Measurements from ENCODE around the gene HSF2BP. TPM values are rescaled to one million over a fixed set of nuclear protein-coding genes. Genes with fewer than 3 reads are reported as not detected.

HSF2BP gene
- polyA plus RNA-seq, 1 of the 3 experiments (the other 2 are of a cell fraction): 1.1 TPM

DNA sequence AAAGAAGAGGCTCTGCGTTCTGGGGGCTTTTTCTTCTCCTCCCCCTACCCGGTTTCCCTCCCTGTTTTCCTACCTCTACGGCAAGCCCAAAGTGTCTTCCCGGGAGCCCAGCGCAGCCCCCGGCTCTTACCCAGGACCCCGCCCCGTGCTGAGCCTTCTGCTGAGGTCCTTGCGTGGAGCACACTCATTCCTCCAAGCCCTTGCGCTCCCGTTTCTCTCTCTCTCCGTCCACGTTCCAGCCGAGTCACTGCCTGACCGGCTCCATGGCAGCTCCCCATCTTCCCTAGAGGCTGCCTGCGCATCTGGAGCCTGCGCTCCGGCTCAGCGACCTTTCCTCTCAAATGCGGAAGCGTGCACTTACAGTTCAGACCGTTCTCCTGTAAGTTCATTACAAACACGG lies 34.7 kb upstream of the HSF2BP start:
- ChIA-PET CTCF (interaction anchor here (1.2 kb wide), 1 partner anchor 26 kb away, joined by 3 read pairs; no protein-coding TSS in a partner anchor), POLR2A (no interaction called here)
- H3F3A ChIP-seq (replicated peaks; ENCODE audit: insufficient read depth): no peaks in the 10 kb centered on the region
- 95% methylated on average over 23 of the region's 23 CpGs for WGBS (ENCODE audit: low lambda C conversion rate)
- no peaks in the 10 kb centered on the region for H3K27me3 ChIP-seq (ENCODE audit: insufficient read depth)
- TF ChIP-seq YY1 (IDR thresholded peaks at IDR 0.05; ENCODE audit: low read depth) (no peak), USF1 (IDR thresholded peaks at IDR 0.05; ENCODE audit: borderline replicate concordance, low read depth) (no peak)
- no peaks in the 10 kb centered on the region for H3K9me2 ChIP-seq
- no peak overlapping the region for H3K27ac ChIP-seq (ENCODE audit: low read depth in 2 of 2, low read length in 1 of 2)
- H3K36me3 ChIP-seq (replicated peaks in 1 of 2; ENCODE audit: control insufficient read depth in 1 of 2, insufficient read depth in 2 of 2, low read length in 1 of 2): peaks cover 15 to 51% of the 10 kb centered on the region in 2 experiments
- H4K20me1 ChIP-seq (ENCODE audit: insufficient read depth): no peaks in the 10 kb centered on the region
- H3K9me3 ChIP-seq: no peaks in the 10 kb centered on the region
- no peaks in the 10 kb centered on the region for H3K4me1 ChIP-seq (ENCODE audit: control insufficient read depth in 1 of 2, insufficient read depth in 2 of 2, low read depth in 1 of 2, low read length in 1 of 2)
- H3K79me2 ChIP-seq (ENCODE audit: insufficient read depth): no peaks in the 10 kb centered on the region
- no peak overlapping the region for H2AFZ ChIP-seq (ENCODE audit: low read depth)
- no peak overlapping the region for H3K9ac ChIP-seq
- H3K4me2 ChIP-seq: no peak overlapping the region
- no peak for DNase-seq
- H3K4me3 ChIP-seq (ENCODE audit: low read depth in 2 of 2, low read length in 1 of 2): no peak overlapping the region

DNA sequence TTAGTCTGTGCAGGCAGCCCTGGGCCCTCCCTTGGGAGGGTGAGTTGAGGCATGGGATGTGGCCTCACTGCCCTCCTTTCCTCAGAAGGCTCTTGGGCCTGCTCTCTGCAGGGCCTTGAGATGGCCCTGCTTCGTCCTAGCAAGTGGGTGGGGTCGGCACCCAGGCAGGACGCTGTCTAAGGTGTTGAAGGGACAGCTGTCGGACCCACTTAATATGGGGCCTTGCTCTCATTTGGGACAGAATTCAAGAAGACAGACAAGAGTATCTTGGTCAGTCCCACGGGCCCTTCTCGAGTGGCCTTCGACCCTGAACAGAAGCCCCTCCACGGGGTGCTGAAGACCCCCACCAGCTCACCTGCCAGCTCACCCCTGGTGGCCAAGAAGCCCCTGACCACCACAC lies 33.7 kb upstream of the HSF2BP start:
- Histone ChIP-seq H3K27ac (ENCODE audit: low read depth in 2 of 2, low read length in 1 of 2) (no peak overlapping the region), H3F3A (replicated peaks; ENCODE audit: insufficient read depth) (no peaks in the 10 kb centered on the region), H4K20me1 (ENCODE audit: insufficient read depth) (no peaks in the 10 kb centered on the region), H3K4me2 (no peak overlapping the region), H3K9ac (no peak overlapping the region), H3K4me1 (ENCODE audit: control insufficient read depth in 1 of 2, insufficient read depth in 2 of 2, low read depth in 1 of 2, low read length in 1 of 2) (no peaks in the 10 kb centered on the region), H3K36me3 (replicated peaks in 1 of 2; ENCODE audit: control insufficient read depth in 1 of 2, insufficient read depth in 2 of 2, low read length in 1 of 2) (peaks cover 15 to 59% of the 10 kb centered on the region in 2 experiments), H3K9me3 (no peaks in the 10 kb centered on the region), H3K4me3 (ENCODE audit: low read depth in 2 of 2, low read length in 1 of 2) (no peak overlapping the region), H3K79me2 (ENCODE audit: insufficient read depth) (no peaks in the 10 kb centered on the region), H2AFZ (ENCODE audit: low read depth) (no peak overlapping the region), H3K9me2 (no peaks in the 10 kb centered on the region), H3K27me3 (ENCODE audit: insufficient read depth) (no peaks in the 10 kb centered on the region)
- no peak for TF ChIP-seq MXI1 (IDR thresholded peaks at IDR 0.05; ENCODE audit: low read depth, low read length)
- ChIA-PET POLR2A (interaction anchor here (0.6 kb wide), 1 partner anchor 18 kb away, joined by 3 read pairs; no protein-coding TSS in a partner anchor), CTCF (interaction anchor here (0.6 to 1.4 kb wide), 2 partner anchors 9 to 20 kb away, joined by 3 to 4 read pairs; no protein-coding TSS in a partner anchor)
- no CpG with 5 or more reads among the region's 8 CpGs for WGBS (ENCODE audit: low lambda C conversion rate)
- DNase-seq: no peak

DNA sequence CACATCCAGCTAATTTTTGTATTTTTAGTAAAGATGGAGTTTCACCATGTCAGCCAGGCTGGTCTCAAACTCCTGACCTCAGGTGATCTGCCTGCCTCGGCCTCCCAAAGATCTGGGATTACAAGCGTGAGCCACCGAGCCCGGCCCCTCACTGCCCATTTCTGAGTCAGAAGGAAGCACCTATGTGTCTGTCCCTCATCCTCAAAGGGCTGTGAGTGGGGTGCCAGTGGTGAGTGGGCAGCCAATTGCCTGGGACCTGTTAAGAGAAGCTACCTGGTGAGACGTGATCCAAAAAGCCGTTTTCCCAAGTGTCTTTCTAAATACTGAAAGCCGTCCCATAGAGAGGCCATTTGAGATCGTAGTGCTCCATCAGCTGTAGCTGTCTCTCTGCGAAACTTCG lies 32.5 kb upstream of the HSF2BP start:
- CTCF ChIA-PET: interaction anchor here (1.4 kb wide), 1 partner anchor 8 kb away, joined by 4 read pairs; no protein-coding TSS in a partner anchor
- TF ChIP-seq RAD21 (IDR thresholded peaks at IDR 0.05; ENCODE audit: low read length) (no peak), EP300 (IDR thresholded peaks at IDR 0.05; ENCODE audit: borderline replicate concordance in 1 of 2, low read depth in 1 of 2, low read length in 1 of 2) (no peak), ELF1 (IDR thresholded peaks at IDR 0.05) (no peak), MXI1 (IDR thresholded peaks at IDR 0.05; ENCODE audit: low read depth, low read length) (no peak), GATA2 (CRISPR knock-in tag; IDR thresholded peaks at IDR 0.05) (no peak), EZH2phosphoT487 (IDR thresholded peaks at IDR 0.05; ENCODE audit: borderline replicate concordance, low read depth) (no peak), FOXM1 (IDR thresholded peaks at IDR 0.05; ENCODE audit: low read depth) (no peak), REST (IDR thresholded peaks at IDR 0.05; ENCODE audit: low read depth, low read length) (no peak), NFIC (IDR thresholded peaks at IDR 0.05; ENCODE audit: borderline replicate concordance) (no peak), RXRA (IDR thresholded peaks at IDR 0.05; ENCODE audit: borderline replicate concordance, low read depth) (no peak), CHD2 (IDR thresholded peaks at IDR 0.05; ENCODE audit: low read length, partially characterized antibody) (no peak), MEF2A (IDR thresholded peaks at IDR 0.05; ENCODE audit: borderline replicate concordance, low read depth) (no peak), GABPA (IDR thresholded peaks at IDR 0.05; ENCODE audit: low read depth) (no peak), RCOR1 (IDR thresholded peaks at IDR 0.05; ENCODE audit: low read length) (no peak)
- TF ChIP-seq, protein P1, sequence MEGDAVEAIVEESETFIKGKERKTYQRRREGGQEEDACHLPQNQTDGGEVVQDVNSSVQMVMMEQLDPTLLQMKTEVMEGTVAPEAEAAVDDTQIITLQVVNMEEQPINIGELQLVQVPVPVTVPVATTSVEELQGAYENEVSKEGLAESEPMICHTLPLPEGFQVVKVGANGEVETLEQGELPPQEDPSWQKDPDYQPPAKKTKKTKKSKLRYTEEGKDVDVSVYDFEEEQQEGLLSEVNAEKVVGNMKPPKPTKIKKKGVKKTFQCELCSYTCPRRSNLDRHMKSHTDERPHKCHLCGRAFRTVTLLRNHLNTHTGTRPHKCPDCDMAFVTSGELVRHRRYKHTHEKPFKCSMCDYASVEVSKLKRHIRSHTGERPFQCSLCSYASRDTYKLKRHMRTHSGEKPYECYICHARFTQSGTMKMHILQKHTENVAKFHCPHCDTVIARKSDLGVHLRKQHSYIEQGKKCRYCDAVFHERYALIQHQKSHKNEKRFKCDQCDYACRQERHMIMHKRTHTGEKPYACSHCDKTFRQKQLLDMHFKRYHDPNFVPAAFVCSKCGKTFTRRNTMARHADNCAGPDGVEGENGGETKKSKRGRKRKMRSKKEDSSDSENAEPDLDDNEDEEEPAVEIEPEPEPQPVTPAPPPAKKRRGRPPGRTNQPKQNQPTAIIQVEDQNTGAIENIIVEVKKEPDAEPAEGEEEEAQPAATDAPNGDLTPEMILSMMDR (IDR thresholded peaks at IDR 0.05): no peak
- DNase-seq: no peak
- H4K20me1 ChIP-seq (ENCODE audit: insufficient read depth): no peaks in the 10 kb centered on the region
- no peak overlapping the region for H3K4me3 ChIP-seq (ENCODE audit: low read depth in 2 of 2, low read length in 1 of 2)
- no peaks in the 10 kb centered on the region for H3K79me2 ChIP-seq (ENCODE audit: insufficient read depth)
- H3K9ac ChIP-seq: no peak overlapping the region
- 99% methylated on average over 10 of the region's 10 CpGs for WGBS (ENCODE audit: low lambda C conversion rate)
- no peaks in the 10 kb centered on the region for H3K4me1 ChIP-seq (ENCODE audit: control insufficient read depth in 1 of 2, insufficient read depth in 2 of 2, low read depth in 1 of 2, low read length in 1 of 2)
- no peaks in the 10 kb centered on the region for H3K9me3 ChIP-seq
- no peak overlapping the region for H3K4me2 ChIP-seq
- peaks cover 21 to 71% of the 10 kb centered on the region in 2 experiments for H3K36me3 ChIP-seq (replicated peaks in 1 of 2; ENCODE audit: control insufficient read depth in 1 of 2, insufficient read depth in 2 of 2, low read length in 1 of 2)
- H3K27me3 ChIP-seq (ENCODE audit: insufficient read depth): no peaks in the 10 kb centered on the region
- H3K27ac ChIP-seq (ENCODE audit: low read depth in 2 of 2, low read length in 1 of 2): no peak overlapping the region
- POLR2A ChIA-PET: no interaction called here
- H3K9me2 ChIP-seq: no peaks in the 10 kb centered on the region
- no peak overlapping the region for H2AFZ ChIP-seq (ENCODE audit: low read depth)
- no peaks in the 10 kb centered on the region for H3F3A ChIP-seq (replicated peaks; ENCODE audit: insufficient read depth)
